GM21423 (cell line): ENCODE results near the gene SLC52A1.
"Not testable (repeated sequence)": the region's sequence is repeated elsewhere in the genome, so short reads cannot be mapped to it uniquely, and the experiment has no call there.

ENCODE experiments used
- ATAC-seq: cut with Tn5 transposase; IDR thresholded peaks from one replicate; pipeline ENCODE4 v1.9.1; 2021; ENCODE audit warnings: mild to moderate bottlenecking, moderate library complexity; ENCODE audit not compliant: unreplicated experiment

The SLC52A1 gene

GRCh38 chr17:5035315-5035714 is at the start of gene SLC52A1:
Gene SLC52A1, minus strand, starts transcription at chr17:5035426. Its CDS starts 820 bp downstream, at chr17:5034606.
- ATAC-seq: no peak

DNA sequence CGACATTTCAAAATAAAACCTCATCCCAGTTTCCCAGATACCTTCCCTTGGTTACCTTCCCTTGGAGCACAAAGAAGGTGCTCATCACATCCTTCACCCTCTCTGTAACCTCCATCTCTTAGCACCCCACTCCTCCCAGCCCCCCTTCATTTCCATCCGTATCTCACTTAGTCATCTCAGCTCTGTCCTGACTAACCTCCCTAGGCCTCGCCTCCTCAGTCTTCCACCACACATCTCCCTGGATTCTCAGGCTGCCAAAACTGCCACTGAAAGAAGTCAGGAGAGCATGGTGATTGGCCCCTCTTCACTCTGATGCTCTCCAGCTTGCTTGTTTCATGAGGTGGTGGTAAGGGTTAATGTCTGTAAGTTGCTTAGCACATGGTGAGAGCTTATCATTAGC is 45.4 kb upstream of the SLC52A1 start:
- no peak for ATAC-seq

DNA sequence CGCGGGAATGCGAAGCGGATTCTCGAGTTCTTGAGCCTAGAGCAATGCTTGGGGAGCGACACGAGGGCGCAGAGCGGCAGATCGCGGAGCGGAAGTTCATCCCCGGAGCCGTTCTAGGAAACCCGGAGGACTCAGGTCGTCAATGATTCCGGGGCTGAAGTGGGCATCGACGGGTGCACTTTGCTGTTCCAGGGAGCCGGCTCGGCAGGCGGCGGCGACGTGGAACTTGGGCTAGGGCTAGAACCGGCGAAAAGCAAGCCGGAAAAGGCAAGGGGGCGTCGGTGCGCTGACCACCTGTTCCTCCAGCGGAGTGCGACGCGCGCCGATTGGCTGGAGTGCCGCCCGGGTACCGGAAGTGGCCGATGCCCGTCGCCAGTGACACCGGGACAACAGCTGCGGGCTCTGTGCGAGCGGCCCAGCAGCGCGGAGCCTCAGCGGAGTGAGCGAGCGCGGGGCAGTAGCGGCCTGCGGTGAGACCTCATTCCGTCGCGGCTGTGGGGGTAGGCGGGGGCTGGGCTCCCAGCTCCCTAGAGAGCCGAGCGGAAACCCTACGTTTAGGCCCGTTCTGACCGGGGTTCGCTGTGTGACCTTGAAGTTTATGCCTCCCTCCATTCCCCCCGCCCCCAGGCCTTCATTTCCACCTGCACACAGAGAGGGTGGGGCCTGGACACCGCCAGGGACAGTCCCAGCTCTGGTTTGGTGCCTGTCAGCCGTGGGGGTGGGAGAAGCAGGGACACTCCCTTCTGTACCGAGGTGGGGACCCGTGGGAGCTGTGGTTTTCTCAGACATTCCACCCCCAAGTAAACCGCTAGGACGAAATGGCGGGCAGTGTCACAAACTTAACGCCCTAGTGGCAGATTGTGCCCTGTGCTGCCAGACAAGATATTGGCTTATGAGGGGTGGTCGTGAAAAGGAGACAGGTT is 43.1 kb upstream of the SLC52A1 start, which contains the start of gene ZFP3:
TSS of gene ZFP3 (plus strand) at position 362 of the 923 bp plus-strand sequence. CDS start 13,038 bp downstream, outside the sequence.
- peak; percentile 77 for ATAC-seq

GRCh38 chr17:5077781-5078105 is 42.5 kb upstream of the SLC52A1 start:
- ATAC-seq: no peak

- not testable (repeated sequence) for ATAC-seq
Observed at GRCh38 chr17:5077275-5077674, 42.0 kb upstream of the SLC52A1 start.

GRCh38 chr17:5075472-5075871 is 40.2 kb upstream of the SLC52A1 start:
- not testable (repeated sequence) for ATAC-seq

DNA sequence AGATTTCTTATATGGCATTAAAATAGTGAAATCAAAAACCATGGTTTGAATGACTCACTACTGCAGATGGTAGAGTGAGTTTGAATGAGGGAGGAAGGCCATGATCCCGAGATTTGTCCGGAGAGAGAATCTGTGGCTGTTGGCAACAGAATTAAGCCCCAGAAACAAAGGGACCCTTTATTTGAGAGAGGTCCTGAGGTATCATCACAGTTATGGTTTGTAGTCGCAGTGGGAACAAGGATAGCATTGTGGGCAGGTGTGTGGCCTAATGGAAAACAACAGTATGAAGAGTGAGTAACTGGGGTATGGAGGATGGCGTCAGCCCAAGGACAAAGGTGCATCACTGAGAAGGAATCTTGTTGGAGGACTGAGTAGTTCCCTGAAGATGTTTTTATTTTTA is 34.5 kb upstream of the SLC52A1 start:
- no peak for ATAC-seq

DNA sequence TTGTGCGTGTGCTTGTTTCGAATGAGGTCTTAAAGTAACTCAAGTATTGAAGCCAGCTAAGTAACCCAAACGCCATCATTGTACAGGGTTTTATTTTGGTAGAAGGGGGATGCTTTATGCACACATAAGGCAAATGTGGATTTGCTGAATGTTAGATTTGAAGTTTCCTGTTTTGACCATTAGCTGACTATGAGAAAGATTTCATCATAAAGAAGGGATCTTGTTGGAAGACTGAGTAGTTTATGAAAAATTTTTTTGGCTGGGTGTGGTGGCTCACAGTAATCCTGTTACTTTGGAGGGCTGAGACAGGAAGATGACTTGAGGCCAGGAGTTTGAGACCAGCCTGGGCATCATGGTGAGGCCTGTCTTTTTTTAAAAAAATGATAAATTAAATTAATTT is 33.0 kb upstream of the SLC52A1 start:
- ATAC-seq: no peak

DNA sequence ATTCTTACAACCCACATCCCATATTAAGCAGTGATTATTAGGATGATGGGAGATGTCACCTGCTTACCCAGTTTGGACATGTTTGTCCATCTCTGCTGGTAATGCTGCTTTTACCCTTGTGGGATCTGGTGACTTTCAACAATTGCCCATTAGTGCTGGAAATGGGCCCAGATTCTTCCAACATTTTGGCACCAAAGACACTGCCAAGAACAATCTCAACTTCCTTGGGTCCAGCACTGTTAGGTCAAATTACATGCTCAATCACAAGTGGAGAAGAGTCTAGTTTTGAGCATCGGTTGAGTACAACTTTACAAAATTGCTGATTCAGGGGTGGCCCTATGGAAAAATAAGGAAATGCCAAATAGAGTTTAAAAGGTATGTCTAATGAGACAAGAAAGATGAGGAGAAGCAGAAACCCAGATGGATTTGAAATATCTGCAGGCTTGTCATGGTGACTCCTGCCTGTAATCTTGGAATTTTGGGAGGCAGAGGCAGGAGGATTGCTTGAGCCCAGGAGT is 30.1 kb upstream of the SLC52A1 start:
- no peak for ATAC-seq

DNA sequence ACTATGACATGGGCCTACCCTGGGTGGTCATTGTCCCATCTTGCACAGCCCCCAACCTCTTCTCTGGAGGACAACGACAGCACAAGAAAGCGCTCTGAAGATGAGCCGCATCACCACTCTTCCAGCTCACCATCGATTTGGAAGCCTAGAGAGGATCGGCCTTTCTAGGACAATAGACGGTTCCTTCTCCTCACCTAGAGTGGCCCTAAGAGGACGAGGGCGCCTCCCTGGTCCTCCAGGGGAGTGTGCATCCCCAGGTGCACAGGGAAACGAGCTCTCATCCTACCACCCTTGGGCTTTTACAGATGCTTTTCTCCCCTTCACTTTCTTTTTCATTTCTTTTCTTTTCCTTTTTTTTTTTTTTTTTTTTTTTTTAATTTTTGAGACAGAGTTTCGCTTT is 20.3 kb upstream of the SLC52A1 start:
- no peak for ATAC-seq

DNA sequence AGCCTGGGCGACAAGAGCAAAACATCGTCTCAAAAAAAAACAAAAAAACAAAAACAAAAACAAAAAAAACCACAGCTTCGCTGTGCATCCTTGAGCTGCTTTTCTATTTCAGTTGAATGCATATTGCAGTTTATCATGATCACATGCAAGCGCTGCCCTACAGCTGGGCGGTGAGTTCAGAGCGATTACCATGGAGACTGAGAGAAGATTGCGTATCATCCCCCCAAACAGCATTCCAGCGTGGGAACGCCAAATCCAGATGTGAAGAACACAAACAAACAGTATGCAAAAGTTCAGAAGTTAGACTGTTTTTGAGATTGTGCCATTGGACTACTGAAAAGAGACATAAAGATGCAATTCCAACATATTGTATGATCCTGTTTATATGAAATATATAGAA is 15.1 kb upstream of the SLC52A1 start:
- no peak for ATAC-seq

- ATAC-seq: no peak
Observed at GRCh38 chr17:5049314-5049841, 14.2 kb upstream of the SLC52A1 start.

DNA sequence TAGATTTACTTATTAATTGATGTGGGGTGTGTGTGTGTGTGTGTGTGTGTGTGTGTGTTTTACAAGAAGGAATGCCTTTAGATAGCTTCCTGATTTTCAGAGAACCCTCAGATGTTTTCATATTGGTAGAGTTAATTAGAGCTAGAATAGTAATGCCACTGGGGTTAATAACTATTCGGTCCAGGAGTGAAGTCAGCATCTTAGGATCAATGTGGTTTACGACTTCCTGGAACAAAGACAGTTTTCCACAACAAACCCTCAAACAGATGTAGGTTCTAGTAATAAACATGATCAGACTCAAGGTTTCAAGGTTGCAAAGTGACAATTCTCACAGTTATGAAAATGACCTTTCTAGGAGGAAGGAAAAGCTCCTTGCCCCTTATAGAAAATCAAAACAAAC is 12.2 kb upstream of the SLC52A1 start:
- ATAC-seq: no peak

DNA sequence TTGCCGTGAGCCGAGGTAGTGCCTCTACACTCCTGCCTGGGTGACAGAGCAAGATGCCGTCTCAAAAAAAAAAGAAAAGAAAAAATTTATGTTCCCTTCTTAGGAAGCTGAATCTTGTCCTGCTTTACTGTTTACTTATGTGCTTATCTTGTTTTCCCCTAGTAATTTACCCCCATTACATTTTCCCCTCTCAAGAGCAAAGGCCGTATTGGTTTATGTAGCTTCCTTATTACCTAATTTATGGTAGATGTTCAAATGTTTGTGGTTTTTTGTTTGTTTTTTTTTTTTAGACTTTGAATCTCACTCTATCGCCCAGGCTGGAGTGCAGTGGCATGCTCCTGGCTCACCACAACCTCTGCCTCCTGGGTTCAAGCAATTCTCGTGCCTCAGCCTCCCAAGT is 10.3 kb upstream of the SLC52A1 start:
- no peak for ATAC-seq

- ATAC-seq: no peak
Observed at GRCh38 chr17:5044630-5045029, 9.4 kb upstream of the SLC52A1 start.

- no peak for ATAC-seq
Observed at GRCh38 chr17:5043524-5043923, 8.3 kb upstream of the SLC52A1 start.

DNA sequence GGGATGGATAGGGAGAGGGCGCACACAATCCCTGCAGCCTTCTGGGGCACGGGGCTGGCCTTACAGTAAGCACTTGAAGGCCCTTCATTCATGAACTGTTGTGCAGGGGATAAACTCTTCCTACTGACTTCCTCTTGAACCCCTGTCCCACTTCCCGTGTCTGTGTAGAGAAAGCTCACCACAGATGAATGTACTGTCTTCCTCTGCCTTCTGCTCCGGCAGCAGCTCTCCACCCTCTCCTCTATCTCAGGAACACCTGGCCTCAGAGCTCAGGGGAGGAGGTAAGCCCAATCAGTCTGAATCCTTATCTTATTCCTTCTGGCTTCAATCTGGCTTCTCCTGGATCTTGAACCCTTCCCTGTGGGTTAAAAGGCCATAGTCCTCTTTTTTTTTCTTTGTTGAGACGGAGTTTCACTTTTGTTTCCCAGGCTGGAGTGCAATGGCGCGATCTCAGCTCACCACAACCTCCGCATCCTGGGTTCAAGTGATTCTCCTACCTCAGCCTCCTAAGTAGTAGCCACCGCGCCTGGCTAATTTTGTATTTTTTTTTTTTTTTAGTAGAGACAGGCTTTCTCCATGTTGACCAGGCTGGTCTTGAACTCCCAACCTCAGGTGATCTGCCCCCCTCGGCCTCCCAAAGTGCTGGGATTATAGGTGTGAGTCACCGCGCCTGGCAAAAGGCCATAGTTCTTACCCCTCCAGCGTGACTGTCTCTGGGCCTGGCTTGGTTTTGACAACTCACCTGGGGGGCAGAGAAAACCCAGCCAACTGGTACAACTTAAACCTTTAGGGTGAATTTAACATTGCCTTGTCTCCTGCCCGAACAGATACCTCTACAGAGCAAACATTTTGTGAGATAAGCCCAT is 7.2 kb upstream of the SLC52A1 start:
- no peak for ATAC-seq

GRCh38 chr17:5034651-5035050 is 575 bp downstream of the SLC52A1 start:
- no peak for ATAC-seq

GRCh38 chr17:5034063-5034462 is 1.2 kb downstream of the SLC52A1 start:
- no peak for ATAC-seq

DNA sequence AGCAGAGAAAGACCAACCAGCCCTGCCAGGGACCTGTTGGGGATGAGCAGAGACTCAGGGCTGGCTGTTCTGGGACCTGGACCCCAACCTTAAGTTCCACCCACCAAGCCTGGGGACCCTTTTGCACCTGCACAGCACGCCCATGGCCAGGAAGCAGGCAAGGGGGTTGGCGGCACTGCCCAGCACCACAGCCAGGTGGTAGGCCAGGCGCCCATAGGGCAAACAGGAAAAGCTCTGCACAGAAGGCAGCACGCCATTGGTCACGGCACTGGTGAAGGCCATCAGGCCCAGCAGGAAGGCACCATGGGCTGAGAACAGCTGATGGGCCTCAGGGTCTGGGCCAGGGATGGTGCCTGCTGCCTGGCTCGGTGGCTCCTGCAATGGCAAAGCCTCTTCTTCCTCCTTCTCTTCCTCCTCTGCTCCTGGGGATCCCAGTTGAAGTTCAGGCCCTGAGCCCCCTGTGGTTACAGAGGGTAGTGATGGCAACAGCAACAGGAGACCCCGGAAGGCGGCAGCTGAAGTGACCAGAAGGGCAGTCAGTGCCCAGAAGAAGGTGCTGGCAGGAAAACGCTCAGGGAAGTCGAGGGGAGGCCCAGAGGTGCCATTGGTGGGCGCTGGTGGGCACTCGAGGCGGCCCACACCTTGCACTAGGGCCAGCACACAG is 1.7 kb downstream of the SLC52A1 start:
- ATAC-seq: no peak

- ATAC-seq: no peak
Observed at GRCh38 chr17:5032865-5033264, 2.4 kb downstream of the SLC52A1 start.
